ENCODE results near the gene LMO7. TPM values are rescaled to one million over a fixed set of nuclear protein-coding genes. Genes with fewer than 3 reads are reported as not detected.

Gene LMO7
- total and polyA plus RNA-seq, 8 donors = 17.1 to 214 (median 72.4) TPM

DNA sequence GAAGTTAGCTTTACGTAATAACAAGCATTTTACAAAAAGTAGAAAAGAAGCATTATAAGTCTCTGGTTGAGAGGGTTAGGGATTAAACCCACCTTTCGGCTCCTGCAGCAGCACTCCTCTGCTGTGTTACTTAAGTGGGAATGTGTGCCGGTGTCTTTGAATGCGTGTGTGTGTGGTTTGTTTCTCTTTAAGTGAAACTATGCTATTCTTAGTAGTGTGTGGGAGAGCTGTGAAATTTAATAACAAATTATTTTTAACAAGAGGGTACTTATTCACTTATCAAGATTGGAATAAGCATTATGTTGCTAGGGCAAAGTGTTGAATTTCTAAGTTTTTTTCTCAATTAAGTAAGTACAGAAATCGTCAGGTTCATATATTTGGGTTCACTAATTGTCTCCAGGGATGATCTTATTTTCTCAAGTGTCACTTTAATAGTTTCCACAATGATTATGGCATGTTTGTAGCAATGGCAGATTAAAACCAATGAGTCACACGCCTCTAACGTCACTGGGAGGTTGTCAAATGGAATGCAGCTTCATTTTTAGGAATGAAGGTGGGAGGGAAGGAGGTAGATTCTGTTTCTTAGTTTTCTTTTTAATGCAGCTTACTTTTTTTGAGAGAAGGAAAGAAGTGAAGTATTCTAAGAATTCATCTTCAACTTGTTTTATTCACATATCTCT is 151.3 kb downstream of the LMO7 start:
- Histone ChIP-seq H3K36me3 (peaks cover 0 to 3% (median 0%) of the 10 kb centered on the region in 4 donors), H3K4me1 (peaks cover 18 to 58% (median 30%) of the 10 kb centered on the region in 4 donors), H3K4me3 (no peak overlapping the region), H3K9me3 (peaks cover 0 to 4% (median 0%) of the 10 kb centered on the region in 4 donors), H3K27ac (no peak overlapping the region), H3K27me3 (no peaks in the 10 kb centered on the region)
- 74 to 86% (median 84%) methylated on average over 7 of the region's 7 CpGs for WGBS, 5 donors
- DNase-seq = no peak
- intact Hi-C loops (cut with DNase I; ENCODE audit: low total_unique reads) = no loop called here
- TF ChIP-seq, protein P1, sequence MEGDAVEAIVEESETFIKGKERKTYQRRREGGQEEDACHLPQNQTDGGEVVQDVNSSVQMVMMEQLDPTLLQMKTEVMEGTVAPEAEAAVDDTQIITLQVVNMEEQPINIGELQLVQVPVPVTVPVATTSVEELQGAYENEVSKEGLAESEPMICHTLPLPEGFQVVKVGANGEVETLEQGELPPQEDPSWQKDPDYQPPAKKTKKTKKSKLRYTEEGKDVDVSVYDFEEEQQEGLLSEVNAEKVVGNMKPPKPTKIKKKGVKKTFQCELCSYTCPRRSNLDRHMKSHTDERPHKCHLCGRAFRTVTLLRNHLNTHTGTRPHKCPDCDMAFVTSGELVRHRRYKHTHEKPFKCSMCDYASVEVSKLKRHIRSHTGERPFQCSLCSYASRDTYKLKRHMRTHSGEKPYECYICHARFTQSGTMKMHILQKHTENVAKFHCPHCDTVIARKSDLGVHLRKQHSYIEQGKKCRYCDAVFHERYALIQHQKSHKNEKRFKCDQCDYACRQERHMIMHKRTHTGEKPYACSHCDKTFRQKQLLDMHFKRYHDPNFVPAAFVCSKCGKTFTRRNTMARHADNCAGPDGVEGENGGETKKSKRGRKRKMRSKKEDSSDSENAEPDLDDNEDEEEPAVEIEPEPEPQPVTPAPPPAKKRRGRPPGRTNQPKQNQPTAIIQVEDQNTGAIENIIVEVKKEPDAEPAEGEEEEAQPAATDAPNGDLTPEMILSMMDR (IDR thresholded peaks at IDR 0.05) = no peak
- no peak for TF ChIP-seq POLR2A (IDR thresholded peaks at IDR 0.05)
- no peak for TF ChIP-seq EP300 (IDR thresholded peaks at IDR 0.05)
- no peak for TF ChIP-seq POLR2AphosphoS5 (IDR thresholded peaks at IDR 0.05)

DNA sequence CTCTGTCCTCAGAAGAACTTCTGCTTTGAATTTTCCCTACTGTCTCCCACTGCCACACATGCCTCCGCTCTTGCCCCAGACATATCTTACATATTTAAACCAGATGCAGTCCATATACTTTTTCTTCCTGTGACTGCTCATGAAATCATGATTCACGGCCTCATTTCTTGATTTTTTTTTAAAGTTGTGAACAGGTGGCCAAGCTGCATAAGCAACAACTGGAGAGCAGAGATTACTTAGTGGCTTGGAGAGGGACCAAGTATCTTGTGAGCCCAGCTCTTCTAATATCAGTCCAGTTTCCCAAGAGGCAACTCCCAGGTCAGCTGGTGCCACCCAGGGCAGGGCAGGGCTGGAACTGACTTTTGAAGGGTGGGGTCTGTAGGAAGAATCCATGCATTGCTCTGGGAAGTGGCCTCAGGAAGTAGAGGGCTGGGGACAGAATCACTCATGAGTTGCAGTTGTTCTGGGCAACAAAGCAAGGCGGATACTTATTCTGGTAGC is 152.4 kb downstream of the LMO7 start:
- Histone ChIP-seq H3K27me3 (no peaks in the 10 kb centered on the region), H3K9me3 (no peaks in the 10 kb centered on the region), H3K4me3 (no peak overlapping the region), H3K27ac (peak overlapping the region in 4 of 5 donors; percentile 17 to 55 (median 35)), H3K36me3 (no peaks in the 10 kb centered on the region), H3K4me1 (peaks cover 22 to 58% (median 34%) of the 10 kb centered on the region in 4 donors)
- WGBS, 5 donors = 26 to 57% (median 44%) methylated on average over 3 of the region's 3 CpGs
- TF ChIP-seq POLR2AphosphoS5 (IDR thresholded peaks at IDR 0.05) (peak in 1 of 3 donors; percentile 28), EP300 (IDR thresholded peaks at IDR 0.05) (no peak)
- intact Hi-C loops (cut with DNase I; ENCODE audit: low total_unique reads) = no loop called here
- peak; percentile 38 to 52 for DNase-seq

DNA sequence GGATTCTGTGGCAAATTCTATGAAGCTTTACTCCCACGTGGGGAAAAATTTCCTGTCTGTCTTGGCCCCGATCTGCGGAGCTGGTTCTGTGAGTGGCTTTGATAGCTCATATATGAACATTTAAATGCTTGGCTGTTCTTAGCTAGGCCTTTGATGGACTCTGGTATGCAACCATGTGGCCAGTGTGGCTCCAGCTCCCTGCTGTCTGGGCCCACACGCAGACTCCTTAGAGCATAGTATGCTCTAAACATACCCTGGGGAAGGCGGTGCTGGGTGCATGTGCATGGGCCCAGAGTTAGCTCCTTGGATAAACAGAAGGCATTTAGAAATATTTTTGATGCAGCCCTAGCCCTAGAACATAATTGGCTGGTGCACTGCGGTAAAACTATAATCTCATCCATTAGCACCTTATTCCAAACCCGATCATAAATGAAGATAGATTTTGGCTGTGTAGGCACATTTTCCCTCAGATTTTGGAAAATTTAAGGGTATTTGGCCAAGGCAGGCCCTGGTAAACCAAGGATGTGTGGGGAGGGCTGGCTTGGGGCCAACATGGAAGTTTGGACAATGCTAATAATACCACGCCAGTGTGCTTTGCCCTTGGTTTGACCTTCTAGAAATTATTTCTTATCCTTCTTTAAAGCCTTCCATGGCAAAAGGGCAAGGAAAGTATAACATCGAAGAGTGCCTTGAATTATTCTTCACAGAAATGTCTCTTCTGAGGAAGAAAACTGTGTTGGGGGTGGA is 153.5 kb downstream of the LMO7 start:
- H3K9me3 ChIP-seq = no peaks in the 10 kb centered on the region
- TF ChIP-seq, protein P1 (IDR thresholded peaks at IDR 0.05) = no peak
- TF ChIP-seq POLR2AphosphoS5 (IDR thresholded peaks at IDR 0.05) (no peak), POLR2A (IDR thresholded peaks at IDR 0.05) (no peak), EP300 (IDR thresholded peaks at IDR 0.05) (no peak)
- H3K36me3 ChIP-seq = no peaks in the 10 kb centered on the region
- 60 to 77% (median 72%) methylated on average over 8 to 9 of the region's 9 CpGs for WGBS, 5 donors
- H3K4me1 ChIP-seq = peaks cover 16 to 47% (median 29%) of the 10 kb centered on the region in 4 donors
- H3K27ac ChIP-seq = peak overlapping the region in 2 of 5 donors; percentile 37 to 55
- no peak overlapping the region for H3K4me3 ChIP-seq
- no peak for DNase-seq
- intact Hi-C loops (cut with DNase I; ENCODE audit: low total_unique reads) = no loop called here
- no peaks in the 10 kb centered on the region for H3K27me3 ChIP-seq

- no peaks in the 10 kb centered on the region for H3K36me3 ChIP-seq
- peak overlapping the region in 1 of 5 donors; percentile 55 for H3K27ac ChIP-seq
- no peak for TF ChIP-seq POLR2AphosphoS5 (IDR thresholded peaks at IDR 0.05)
- TF ChIP-seq POLR2A (IDR thresholded peaks at IDR 0.05) = no peak
- no peak for TF ChIP-seq EP300 (IDR thresholded peaks at IDR 0.05)
- TF ChIP-seq, protein P1 (IDR thresholded peaks at IDR 0.05) = no peak
- no peaks in the 10 kb centered on the region for H3K27me3 ChIP-seq
- intact Hi-C loops (cut with DNase I; ENCODE audit: low total_unique reads) = no loop called here
- no peaks in the 10 kb centered on the region for H3K9me3 ChIP-seq
- peaks cover 16 to 41% (median 28%) of the 10 kb centered on the region in 4 donors for H3K4me1 ChIP-seq
- 95 to 100% (median 96%) methylated on average over 4 of the region's 4 CpGs for WGBS, 5 donors
- H3K4me3 ChIP-seq = no peak overlapping the region
- no peak for DNase-seq
These were observed 154.3 kb downstream of the LMO7 start for GRCh38 chr13:75790198-75790970.

Measured in stomach (tissue), 9 donors.